Kidney glomerular epithelial cell (primary cell): ENCODE results near the gene CLASP1.
"Not testable (repeated sequence)": the region's sequence is repeated elsewhere in the genome, so short reads cannot be mapped to it uniquely, and the experiment has no call there.

Experiments used
- DNase-seq: peaks from one replicate; lab custom pipeline; 2025; lab: John Stamatoyannopoulos, UW

The CLASP1 gene

DNA sequence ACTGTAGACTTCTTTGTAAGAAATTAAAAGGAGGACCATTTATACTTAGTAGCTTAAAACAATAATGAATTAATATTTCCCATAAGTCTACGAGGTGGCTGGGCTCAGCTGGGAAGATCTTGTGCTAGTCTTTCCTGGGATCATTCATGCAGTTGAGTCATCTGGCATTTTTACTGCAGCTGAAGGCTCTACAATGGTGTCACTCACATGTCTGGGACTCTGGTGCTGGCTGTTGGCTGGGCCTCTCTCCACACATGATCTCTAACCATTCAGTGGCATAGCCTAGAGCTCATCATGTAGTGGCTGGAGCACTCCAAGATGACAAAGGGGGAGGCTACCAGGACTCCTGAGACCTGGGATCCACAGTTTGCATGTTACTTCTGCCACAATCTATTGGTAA lies 35.5 kb downstream of the CLASP1 start:
- no peak for DNase-seq

DNA sequence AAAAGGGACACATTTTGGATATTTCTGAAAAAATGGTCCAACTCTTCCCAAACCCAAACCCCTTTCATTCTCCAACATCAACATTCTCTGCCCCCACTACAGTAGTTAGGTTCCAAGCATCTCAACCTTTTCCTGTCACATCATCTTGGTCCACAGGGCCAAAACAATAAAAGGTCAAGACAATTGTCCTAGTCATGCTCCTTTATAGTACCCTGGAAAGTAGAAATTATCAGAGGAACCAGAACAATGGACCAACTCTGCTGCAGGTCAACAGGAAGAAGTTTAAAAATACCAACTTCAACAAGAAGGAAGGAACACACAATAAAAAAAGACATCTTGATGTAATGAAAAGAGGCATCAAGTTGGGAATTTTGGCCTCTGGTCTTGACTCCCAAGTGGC lies 36.1 kb downstream of the CLASP1 start:
- DNase-seq = no peak

DNA sequence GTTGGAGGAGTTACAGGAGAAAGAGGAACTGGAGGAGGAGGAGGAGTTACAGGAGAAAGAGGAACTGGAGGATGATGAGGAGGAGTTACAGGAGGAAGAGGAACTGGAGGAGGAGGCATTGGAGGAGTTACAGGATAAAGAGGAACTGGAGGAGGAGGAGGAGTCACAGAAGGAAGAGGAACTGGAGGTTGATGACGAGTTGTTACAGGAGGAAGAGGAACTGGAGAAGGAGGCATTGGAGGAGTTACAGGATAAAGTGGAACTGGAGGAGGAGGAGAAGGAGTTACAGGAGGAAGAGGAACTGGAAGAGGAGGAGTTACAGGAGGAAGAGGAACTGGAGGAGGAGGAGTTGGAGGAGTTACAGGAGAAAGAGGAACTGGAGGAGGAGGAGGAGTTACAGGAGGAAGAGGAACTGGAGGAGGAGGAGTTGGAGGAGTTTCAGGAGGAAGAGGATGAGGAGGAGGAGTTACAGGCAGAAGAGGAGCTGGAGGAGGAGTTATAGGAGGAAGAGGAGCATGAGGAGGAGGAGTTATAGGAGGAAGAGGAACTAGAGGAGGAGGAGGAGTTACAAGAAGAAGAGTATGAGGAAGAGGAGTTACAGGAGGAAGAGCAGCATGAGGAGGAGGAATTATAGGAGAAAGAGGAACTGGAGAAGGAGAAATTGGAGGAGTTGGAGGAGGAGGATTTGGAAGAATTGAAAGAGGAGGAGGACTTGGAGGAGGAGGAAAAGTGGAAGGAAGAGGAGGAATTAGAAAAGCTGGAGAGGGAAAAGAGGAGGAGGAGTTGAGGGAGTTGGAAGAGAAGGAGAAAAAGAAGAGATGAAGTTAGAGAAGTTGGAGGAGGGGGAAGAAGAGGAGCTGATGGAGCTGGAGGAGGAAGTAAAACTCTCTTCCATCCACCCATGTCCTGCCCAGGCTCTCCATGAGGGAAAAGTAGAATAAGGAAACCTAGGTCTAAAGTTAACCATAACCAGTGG lies 37.2 kb downstream of the CLASP1 start:
- no peak for DNase-seq

DNA sequence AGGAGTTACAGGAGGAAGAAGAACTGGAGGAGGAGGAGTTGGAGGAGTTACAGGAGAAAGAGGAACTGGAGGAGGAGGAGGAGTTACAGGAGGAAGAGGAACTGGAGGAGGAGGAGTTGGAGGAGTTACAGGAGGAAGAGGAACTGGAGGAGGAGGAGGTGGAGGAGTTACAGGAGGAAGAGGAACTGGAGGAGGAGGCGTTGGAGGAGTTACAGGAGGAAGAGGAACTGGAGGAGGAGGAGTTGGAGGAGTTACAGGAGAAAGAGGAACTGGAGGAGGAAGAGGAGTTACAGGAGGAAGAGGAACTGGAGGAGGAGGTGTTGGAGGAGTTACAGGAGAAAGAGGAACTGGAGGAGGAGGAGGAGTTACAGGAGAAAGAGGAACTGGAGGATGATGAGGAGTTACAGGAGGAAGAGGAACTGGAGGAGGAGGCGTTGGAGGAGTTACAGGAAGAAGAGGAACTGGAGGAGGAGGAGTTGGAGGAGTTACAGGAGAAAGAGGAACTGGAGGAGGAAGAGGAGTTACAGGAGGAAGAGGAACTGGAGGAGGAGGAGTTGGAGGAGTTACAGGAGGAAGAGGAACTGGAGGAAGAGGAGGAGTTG lies 38.1 kb downstream of the CLASP1 start:
- not testable (repeated sequence) for DNase-seq

DNA sequence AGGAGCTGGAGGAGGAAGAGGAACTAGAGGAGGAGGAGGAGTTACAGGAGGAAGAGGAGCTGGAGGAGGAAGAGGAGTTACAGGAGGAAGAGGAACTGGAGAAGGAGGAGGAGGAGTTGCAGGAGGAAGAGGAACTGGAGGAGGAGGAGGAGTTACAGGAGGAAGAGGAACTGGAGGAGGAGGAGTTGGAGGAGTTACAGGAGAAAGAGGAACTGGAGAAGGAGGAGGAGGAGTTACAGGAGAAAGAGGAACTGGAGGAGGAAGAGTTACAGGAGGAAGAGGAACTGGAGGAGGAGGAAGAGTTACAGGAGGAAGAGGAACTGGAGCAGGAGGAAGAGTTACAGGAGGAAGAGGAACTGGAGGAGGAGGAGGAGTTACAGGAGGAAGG lies 38.8 kb downstream of the CLASP1 start:
- not testable (repeated sequence) for DNase-seq

DNA sequence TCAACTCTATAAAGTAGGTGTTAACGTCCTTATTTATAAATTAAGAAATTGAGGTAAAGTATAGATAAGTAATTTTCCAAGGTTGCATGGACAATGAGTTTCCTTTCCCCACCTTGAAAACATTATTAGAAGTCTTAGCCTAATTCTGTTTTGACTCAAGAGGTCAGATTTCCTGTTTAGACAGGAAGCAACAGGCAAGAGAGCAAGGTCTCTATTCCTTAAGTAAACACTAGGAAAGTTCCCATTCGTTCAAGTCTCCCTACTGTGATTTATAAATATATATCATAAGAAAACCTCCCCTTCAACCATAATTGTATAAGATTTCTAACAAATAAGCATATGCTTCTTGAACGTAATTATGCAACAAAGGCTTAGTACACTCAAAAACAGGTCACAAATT lies 40.3 kb downstream of the CLASP1 start:
- no peak for DNase-seq

DNA sequence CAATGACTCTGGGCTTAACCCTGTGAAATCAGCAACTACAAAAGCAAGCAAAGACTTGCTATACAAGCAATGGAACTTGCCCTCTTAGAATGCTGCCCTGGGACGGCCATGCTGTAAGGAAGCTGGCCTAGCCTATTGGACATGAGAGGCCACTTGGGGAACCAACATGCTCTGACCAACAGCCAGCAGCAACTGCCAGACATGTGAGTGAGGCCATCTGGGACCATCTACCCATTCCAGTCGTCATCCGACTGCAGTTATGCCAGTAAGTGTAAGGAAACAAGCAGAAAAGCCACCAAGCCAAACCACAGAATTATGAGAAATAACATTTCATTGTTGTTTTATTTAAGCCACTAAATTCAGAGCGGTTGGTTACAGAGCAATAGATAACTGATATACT lies 40.9 kb downstream of the CLASP1 start:
- DNase-seq = no peak

DNA sequence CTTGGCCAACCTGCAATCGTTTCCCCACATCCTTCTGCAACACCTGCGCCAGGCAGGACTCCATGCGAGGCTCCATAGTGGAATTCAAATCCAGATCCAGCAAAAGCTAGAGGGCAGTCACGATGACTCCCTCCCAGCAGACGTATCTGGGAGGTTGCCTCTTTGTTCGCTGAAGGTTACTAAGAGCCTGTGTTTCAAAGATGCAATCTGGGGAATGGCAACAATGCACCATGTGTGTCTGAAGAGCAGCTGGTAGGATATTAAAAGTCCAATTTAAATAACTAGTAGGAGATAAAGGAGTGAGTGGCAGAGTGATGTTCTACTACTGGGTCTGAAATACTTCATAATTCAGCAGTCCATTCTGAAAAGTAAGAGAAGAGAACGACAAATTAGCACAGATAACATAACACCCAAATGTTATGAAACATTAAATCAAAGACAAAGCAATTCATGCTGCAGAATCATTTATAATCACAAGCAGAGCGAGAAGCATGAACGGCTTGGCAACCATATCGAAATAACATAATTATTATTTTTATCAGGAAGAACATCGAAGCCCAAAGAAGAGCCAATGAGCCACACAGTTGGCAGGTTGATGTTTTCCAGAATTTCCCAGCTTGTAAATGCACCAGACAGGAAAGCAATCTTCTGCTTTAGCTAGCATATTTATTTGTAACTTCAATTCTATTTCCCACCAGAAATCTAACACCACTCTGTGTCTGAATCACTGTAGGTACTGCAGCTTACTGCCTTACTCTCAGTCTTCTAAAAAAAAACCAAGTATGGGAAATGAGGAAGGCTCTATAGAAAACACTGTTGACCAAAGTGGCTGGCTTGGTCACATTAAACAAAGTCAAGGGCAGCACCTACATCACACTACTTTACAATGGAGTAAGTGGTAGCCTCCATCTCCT lies 43.2 kb downstream of the CLASP1 start:
- DNase-seq = no peak

DNA sequence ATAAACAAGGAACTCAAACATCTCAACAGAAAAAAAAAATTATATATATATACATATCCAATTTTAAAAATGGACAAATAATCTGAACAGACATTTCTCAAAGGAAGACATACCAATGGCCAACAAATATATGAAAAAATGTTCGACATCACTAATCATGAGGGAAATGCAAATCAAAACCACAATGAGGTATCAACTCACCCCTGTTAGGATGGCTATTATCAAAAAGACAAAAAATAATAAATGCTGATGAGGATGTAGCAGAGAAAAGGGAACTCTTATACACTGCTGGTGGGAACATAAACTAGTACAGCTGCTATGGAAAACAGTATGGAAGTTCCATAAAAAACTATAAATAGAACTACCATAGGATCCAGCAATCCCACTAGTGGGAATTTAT lies 46.1 kb downstream of the CLASP1 start:
- DNase-seq = no peak

DNA sequence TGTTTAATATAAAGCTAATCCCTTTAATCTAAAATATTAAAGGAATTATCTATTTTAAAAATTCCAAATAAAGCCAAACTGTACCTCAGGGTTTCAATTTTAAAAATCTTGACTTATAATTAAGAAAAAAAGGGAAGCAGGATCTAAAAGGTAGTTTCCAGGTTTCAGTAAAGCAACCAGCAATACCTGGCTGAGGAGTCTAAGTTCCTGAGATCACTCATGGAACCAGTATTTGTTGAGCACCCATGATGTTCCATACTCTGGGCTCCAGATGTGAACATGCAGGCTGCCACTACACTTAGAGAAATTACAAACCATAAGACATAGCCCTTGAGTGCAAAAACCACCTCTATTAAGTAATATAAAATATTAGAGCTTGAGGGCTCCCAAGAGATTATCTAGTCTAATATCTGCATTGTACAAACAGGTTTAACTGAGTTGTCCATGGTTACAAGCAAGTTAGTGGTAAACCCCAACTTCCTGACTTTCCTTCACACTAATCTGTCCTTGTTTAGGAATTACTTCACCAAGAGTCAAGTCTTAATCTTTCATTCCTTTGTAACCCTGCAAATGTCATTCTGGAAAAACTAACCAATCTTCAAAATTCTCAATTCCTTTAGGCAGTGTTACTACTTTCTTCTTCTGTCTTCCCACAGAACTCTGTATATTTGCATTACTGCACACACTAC lies 49.2 kb downstream of the CLASP1 start:
- no peak for DNase-seq

DNA sequence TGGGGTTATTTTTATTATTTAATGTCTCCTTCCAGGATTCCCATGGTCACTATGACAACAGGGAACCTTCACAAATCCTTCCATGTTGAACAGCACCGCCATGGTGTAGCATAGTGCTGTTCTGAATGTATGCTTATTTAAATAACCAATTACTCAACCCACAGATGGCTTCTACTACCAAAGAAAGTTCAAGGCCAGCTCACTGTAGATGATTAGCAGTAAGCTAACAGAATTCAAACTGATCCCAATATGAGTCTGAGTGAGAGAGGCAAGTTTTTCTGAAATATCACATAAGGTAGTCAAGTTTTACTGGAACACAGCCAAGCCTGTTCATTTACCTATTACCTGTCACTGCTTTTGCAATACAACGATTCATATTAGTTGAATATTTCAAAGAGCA lies 51.2 kb downstream of the CLASP1 start:
- DNase-seq = no peak

DNA sequence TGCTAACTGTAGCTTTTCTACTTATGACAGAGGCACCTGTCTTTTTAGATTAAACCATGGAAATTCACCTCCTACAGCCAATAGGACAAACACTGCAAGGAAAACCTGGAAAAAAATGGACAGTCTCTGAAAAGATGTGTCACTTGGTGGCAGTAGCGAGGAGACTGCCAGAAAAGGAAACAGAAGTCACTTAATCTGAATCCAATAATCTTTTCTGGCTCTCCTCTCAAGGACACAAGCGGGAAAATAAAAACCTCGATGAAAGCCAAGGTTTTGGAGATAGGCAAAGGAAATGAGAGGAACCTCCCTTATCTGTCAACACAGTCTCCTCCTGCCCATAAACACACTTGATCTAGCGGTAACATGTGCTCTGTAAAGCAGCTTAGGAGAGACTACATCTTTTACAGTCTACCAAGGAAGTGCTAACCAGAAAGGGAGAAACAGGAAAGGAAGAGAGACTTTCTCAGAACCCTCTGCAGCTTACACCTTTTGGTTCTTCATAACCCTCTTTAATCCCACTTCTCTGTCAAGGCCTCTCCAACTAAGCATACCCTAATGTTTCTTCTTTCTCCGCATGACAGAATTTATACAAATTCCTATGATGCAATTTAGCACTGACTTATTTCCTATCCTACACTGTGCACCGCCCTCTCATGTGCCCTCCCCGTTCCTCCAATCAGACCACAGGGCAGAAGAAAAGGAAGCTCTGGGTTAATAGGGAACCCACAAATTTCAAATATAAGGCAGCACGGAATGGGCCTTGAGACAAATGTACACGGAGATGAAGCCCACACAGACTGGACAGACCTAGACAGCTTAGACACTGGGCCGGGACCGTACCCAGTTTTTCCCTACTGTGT lies 52.8 kb downstream of the CLASP1 start:
- peak; percentile 83 for DNase-seq

DNA sequence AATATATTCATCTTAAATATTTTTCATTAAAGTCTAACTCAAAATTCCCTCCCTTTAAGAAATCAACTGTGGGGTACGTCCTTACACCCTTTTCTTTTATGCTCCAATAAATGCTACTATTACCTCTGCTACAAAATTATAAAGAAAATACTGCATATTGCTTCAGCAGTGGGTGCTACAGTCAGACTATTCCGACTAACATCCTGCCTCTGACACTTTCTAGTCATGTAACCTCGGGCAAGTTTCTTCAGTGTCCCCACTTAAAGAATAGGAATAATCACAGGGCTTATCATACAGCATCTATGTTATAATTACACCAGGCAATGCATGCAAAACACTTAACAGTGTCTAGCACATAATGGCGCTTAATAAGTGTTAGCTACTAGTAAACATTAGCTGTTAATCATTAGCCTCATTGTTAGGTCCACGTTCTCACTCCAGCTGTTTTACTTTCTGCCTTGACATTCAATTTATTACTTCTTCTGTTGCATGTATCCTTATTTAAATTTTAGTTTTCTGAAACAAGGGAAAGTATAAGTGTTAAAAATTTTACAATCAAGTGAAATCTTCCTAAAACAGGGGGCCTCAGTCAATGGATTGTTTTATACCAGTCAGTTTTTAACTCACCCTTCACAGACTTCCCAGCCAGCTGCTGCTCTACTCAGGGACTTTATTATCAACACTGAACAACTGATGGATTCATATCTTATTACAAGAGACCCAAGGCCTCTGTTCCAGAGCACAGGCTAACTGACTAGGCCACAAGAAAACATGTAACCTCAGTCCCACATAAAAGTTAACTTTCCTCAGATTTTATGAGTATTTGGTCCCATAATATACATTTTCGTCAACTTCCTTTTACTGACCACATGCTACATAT lies 54.0 kb downstream of the CLASP1 start:
- DNase-seq = peak; percentile 41

DNA sequence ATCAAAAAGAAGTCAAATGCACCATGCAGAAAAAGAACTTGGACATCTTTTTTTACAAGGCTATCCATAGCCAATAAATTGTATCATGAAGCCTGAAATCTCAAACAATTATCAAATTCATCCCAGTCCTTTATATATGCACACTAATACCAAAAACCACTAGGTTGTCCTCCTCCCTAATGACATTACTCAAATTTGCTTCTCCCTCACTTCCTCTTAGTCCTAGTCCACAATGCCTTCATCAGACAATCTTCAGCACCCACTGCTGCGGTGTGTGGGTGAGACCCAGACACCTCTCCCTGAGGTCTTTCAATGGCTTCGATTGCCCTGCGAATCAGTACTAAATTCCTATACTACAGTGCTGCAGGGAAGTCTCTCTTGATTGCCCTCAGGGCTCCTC lies 58.1 kb downstream of the CLASP1 start:
- no peak for DNase-seq

DNA sequence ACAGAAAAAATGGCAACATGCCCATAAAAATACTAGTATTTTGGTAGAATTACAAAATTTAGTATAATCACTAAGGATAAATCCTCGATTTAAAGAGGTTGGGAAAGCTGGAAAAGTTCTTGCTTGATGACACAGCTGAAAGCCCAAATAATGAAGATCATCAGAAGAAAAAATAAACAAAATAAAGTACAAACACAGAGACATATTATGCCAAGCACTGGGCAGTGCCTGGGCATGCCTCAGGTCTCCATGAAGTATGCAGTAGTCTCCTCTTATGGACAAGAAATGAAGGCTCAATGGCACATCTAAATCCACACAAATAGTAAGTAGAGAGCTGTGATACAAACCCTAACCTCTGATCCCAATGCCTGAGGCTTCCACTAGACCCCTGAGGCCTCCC lies 60.9 kb downstream of the CLASP1 start:
- DNase-seq = no peak

DNA sequence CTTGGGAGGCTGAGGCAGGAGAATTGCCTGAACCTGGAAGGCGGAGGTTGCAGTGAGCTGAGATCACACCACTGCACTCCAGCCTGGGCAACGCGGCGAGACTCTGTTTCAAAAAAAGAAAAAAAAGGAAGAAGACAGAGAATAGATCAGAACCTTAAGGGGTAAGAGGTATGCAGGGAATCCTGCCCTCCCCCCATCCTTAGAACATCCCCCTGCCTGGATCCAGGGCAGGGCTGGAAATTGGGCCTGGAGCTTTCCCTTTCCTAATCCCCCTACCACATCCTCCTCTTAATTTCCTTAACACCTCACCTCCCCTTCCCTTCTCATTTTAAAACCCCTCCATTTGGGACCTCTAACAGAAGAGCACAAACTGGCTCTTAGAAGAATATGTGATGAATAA lies 62.1 kb downstream of the CLASP1 start:
- no peak for DNase-seq

DNA sequence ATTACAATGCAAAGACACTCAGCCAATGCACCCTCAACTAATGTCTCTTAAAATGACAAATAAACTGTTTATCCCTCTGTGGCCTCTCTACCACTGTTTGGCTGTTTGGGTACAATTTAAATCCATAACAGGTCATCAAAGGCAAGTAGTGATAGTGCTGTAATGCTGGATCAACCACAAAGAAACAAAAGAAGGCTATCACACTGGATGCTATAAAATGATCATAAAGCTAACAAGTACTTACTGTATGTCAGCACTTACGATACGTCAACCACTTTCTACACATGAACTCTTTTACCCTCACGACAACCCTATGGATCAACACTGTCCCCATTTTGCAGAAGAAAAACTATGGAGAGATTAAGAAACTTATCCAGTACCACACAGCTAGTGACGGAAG lies 64.5 kb downstream of the CLASP1 start:
- no peak for DNase-seq

DNA sequence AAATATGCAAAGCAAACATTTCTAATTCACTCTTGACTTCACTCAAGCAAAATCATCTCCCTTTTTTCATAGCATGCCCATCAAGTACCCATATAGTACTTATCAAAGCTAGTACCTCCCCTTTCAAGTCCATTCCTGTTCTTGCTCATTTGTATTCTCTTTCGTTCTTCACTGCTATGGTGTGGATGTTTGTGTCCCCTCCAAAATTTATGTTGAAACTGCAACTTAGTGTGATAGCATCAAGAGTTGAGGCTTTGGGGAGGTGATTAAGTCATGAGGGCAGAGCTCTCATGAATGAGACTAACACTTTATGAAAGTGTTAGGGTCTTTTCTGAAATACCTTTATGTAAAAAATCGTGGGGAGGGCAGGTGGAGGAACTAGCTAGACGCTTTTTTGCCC lies 65.7 kb downstream of the CLASP1 start:
- no peak for DNase-seq

DNA sequence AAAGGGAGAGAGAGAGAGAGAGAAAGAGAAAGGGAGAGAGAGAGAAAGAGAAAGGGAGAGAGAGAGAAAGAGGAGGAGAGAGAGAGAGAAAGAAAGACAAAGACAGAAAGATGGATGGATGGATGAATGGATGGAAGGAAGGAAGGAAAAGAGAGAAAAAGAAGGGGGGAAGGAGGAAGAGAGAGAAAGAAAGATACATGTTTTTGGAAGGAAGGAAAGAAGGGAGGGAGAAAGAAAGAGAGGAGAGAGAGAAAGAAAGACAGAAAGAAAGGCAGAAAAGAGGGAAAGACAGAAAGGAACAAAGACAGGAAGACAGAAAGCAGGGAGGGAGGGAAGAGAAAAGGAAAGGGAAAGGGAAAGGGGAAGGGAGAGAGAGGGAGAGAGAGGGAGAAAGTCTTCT lies 67.0 kb downstream of the CLASP1 start:
- no peak for DNase-seq

DNA sequence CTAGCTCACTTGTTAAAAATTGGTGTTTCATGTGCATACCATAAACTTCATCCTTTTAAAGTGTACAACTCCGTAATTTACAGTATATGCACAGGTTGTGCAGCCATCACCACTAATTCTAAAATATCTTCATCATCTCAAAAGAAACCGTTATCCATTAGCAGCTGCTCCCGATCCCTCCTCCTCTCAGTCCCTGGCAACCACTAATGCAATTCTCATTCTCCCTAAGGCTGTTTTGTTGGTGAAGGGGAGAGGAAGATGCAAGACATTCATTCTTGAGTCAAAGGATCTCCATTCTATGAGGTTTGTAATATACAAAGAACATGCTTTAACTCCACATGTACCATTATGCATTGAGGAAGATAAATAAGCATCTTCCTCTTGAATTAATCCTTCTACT lies 70.0 kb downstream of the CLASP1 start:
- DNase-seq = no peak
